HepG2 (cell line): ENCODE results near the gene SUN5. TPM values are rescaled to one million over a fixed set of nuclear protein-coding genes. Genes with fewer than 3 reads are reported as not detected.

Source experiments
- ATAC-seq: fragments of 200-7000 bp; cut with Tn5 transposase; 3 replicates; pipeline ENCODE4 v1.9.1; 2020; ENCODE audit warnings: mild to moderate bottlenecking, moderate library complexity
- BruUV-seq: library from RNA; stranded (reverse); fragments of 400-500 nt; replicated peaks from 2 replicates; lab custom pipeline; 2021; lab: Mats Ljungman, UMichigan
- CTCF ChIA-PET: fragments of 300-600 bp; formaldehyde crosslinking; extraction: SDS; loops from one replicate; lab custom pipeline; 2021; ENCODE audit warnings: low total read pairs, inconsistent platforms, low intra/inter-chr PET ratio; lab: Yijun Ruan, JAX
- POLR2A ChIA-PET: fragments of 350-600 bp; sonication (Branson Sonifier 250); formaldehyde crosslinking; loops from one replicate; lab custom pipeline; 2020; ENCODE audit warnings: antibody characterized with exemption, inconsistent platforms; lab: Yijun Ruan, JAX
- DNase-seq: peaks from one replicate; pipeline ENCODE4 v3.0.0-alpha.2; 2015; ENCODE audit warnings: low spot score
- FAIRE-seq: peaks from 3 replicates; lab custom pipeline; 2011; peaks lifted over from hg19 to GRCh38; lab: Jason Lieb, UNC
- H2AFZ ChIP-seq: one replicate; pipeline ENCODE4 v1.6.1; 2011; ENCODE audit warnings: low read length, inconsistent platforms
- H3K27ac ChIP-seq: fragments of 300-600 bp; 3 replicates; pipeline ENCODE4 v1.8.0; 2011; ENCODE audit warnings: mixed run types, mild to moderate bottlenecking, mixed read lengths, low read length, inconsistent platforms; ENCODE audit not compliant: insufficient read depth; ENCODE audit errors: extremely low read length
- H3K27me3 ChIP-seq, 2 experiments: fragments of 200-600 bp in 1 of 2; 2 replicates in 1 of 2; 3 replicates in 1 of 2; pipeline versions ENCODE4 v1.6.0 to v1.8.0; 2011; ENCODE audit warnings: low read length in 2 of 2, mild to moderate bottlenecking in 2 of 2, moderate library complexity in 2 of 2, inconsistent platforms in 1 of 2; ENCODE audit not compliant: insufficient read depth in 2 of 2, control insufficient read depth in 1 of 2
- H3K36me3 ChIP-seq, 2 experiments: fragments of 200-600 bp in 1 of 2; replicated peaks in 1 of 2; 2 replicates in 1 of 2; 3 replicates in 1 of 2; pipeline versions ENCODE4 v1.5.1 to v1.8.0; 2011; ENCODE audit warnings: low read length in 2 of 2, inconsistent platforms in 1 of 2; ENCODE audit not compliant: insufficient read depth in 2 of 2, control insufficient read depth in 1 of 2
- H3K4me1 ChIP-seq: 2 replicates; pipeline ENCODE4 v1.5.1; 2012; ENCODE audit warnings: low read length, inconsistent platforms; ENCODE audit not compliant: insufficient read depth
- H3K4me2 ChIP-seq: 2 replicates; pipeline ENCODE4 v1.6.0; 2011; ENCODE audit warnings: low read depth, low read length, inconsistent platforms
- H3K4me3 ChIP-seq, 3 experiments: fragments of 200-600 bp in 1 of 3; sonication (generic), shearing (Covaris generic) in 1 of 3; replicated peaks in 1 of 3; 2 replicates each; pipeline ENCODE4 v1.5.1; 2011 to 2016; ENCODE audit warnings: low read length in 3 of 3, inconsistent platforms in 2 of 3, low read depth in 2 of 3, mild to moderate bottlenecking in 2 of 3, control low read depth in 1 of 3, mixed read lengths in 1 of 3; ENCODE audit not compliant: insufficient read depth in 1 of 3
- H3K79me2 ChIP-seq: one replicate; pipeline ENCODE4 v1.6.1; 2011; ENCODE audit warnings: low read length, inconsistent platforms; ENCODE audit not compliant: insufficient read depth
- H3K9ac ChIP-seq: 2 replicates; pipeline ENCODE4 v1.6.0; 2011; ENCODE audit warnings: mild to moderate bottlenecking, low read depth, low read length, inconsistent platforms; ENCODE audit not compliant: insufficient read depth
- H3K9me3 ChIP-seq: 2 replicates; pipeline ENCODE4 v1.5.1; 2012; ENCODE audit warnings: mild to moderate bottlenecking, low read length
- H4K20me1 ChIP-seq: 2 replicates; pipeline ENCODE4 v1.6.0; 2011; ENCODE audit warnings: inconsistent platforms, mild to moderate bottlenecking, low read length, moderate library complexity; ENCODE audit not compliant: insufficient read depth
- ATF4 ChIP-seq, 2 experiments: fragments of 450-650 bp in 1 of 2; sonication (generic) in 1 of 2; formaldehyde crosslinking; IDR thresholded peaks; 2 replicates each; pipeline versions ENCODE4 v1.5.0 to v1.8.0; 2020 to 2022; ENCODE audit warnings: mild to moderate bottlenecking in 1 of 2, missing genetic modification reagents in 1 of 2
- GPN1 ChIP-seq: sonication (generic); formaldehyde crosslinking; IDR thresholded peaks from 2 replicates; pipeline ENCODE4 v1.5.1; 2020; ENCODE audit warnings: missing genetic modification reagents, borderline replicate concordance
- ISL2 ChIP-seq: sonication (generic); formaldehyde crosslinking; IDR thresholded peaks from 2 replicates; pipeline ENCODE4 v1.5.0; 2020; ENCODE audit warnings: missing genetic modification reagents
- JUNB ChIP-seq: sonication (generic); formaldehyde crosslinking; IDR thresholded peaks from 2 replicates; pipeline ENCODE4 v1.8.0; 2022; ENCODE audit warnings: missing genetic modification reagents, mild to moderate bottlenecking, borderline replicate concordance
- MATR3 ChIP-seq: sonication (generic); formaldehyde crosslinking; IDR thresholded peaks from 2 replicates; pipeline ENCODE4 v1.4.0; 2020; ENCODE audit warnings: missing genetic modification reagents
- NFE2L1 ChIP-seq: sonication (generic); formaldehyde crosslinking; IDR thresholded peaks from 2 replicates; pipeline ENCODE4 v1.4.0; 2020; ENCODE audit warnings: missing genetic modification reagents, mild to moderate bottlenecking, borderline replicate concordance
- PITX1 ChIP-seq: sonication (generic); formaldehyde crosslinking; IDR thresholded peaks from 2 replicates; pipeline ENCODE4 v1.5.1; 2020; ENCODE audit warnings: mild to moderate bottlenecking, missing genetic modification reagents
- POLR2G ChIP-seq: fragments of 200-400 bp; formaldehyde crosslinking; IDR thresholded peaks from 2 replicates; pipeline ENCODE4 v1.6.1; 2018; ENCODE audit warnings: mild to moderate bottlenecking, low read depth, low read length, moderate library complexity
- THRA ChIP-seq: sonication (generic); formaldehyde crosslinking; IDR thresholded peaks from 2 replicates; pipeline ENCODE4 v1.4.0; 2020; ENCODE audit warnings: missing genetic modification reagents, borderline replicate concordance
- ZFP36L2 ChIP-seq: sonication (generic); formaldehyde crosslinking; IDR thresholded peaks from 2 replicates; pipeline ENCODE4 v1.4.0; 2020; ENCODE audit warnings: missing genetic modification reagents
- ZNF570 ChIP-seq: sonication (generic); formaldehyde crosslinking; IDR thresholded peaks from 2 replicates; pipeline ENCODE4 v1.4.0; 2020; ENCODE audit warnings: mild to moderate bottlenecking, missing genetic modification reagents, borderline replicate concordance
- ZNF749 ChIP-seq: sonication (generic); formaldehyde crosslinking; IDR thresholded peaks from 2 replicates; pipeline ENCODE4 v1.8.0; 2022; ENCODE audit warnings: mild to moderate bottlenecking, missing genetic modification reagents, moderate library complexity, borderline replicate concordance
- WGBS: methylation state at CpG from one replicate; pipeline ENCODE4 v1.1.6; 2017; ENCODE audit warnings: low lambda C conversion rate; 5-methylcytosine and 5-hydroxymethylcytosine counted together
- in situ Hi-C: cut with HindIII; loops from 2 replicates; pipeline ENCODE4 v1.10.0; 2017; ENCODE audit warnings: low pct_unique_long_range_greater_than_20kb; ENCODE audit not compliant: extremely low pct_ligation_motif_present
- intact Hi-C: fragments of 100-400 bp; cut with micrococcal nuclease; formaldehyde crosslinking; loops from one replicate; pipeline ENCODE4 v1.10.0; 2022; ENCODE audit not compliant: unreplicated experiment
- polyA plus RNA-seq, 8 experiments: library from polyadenylated mRNA; depleted of rRNA in 3 of 8; stranded (reverse) in 7 of 8; unstranded in 1 of 8; fragments of >200 nt; fragmentation: Illumina TruSeq in 4 of 8; extraction: Trizol in 4 of 8; gene quantifications; 2 replicates each; pipeline versions ENCODE4 v1.2.1 to v1.2.3, GENCODE V29; 2011 to 2016; ENCODE audit warnings: low read depth in 4 of 8, missing spikeins in 1 of 8, mixed read lengths in 1 of 8; ENCODE audit not compliant: insufficient read depth in 1 of 8
- total RNA-seq, 5 experiments: library from RNA; depleted of rRNA; stranded (reverse); fragments of >200 nt; fragmentation: Illumina TruSeq; extraction: Trizol; gene quantifications; 2 replicates each; pipeline ENCODE4 v1.2.3, GENCODE V29; 2016; ENCODE audit warnings: low read depth in 1 of 5
- TF ChIP-seq, protein P1 (sequence below): sonication (generic); formaldehyde crosslinking; IDR thresholded peaks from 2 replicates; pipeline ENCODE4 v1.5.1; 2020; ENCODE audit warnings: missing genetic modification reagents, mild to moderate bottlenecking, borderline replicate concordance
- TF ChIP-seq, protein P2 (sequence below): sonication (generic); formaldehyde crosslinking; IDR thresholded peaks from 2 replicates; pipeline ENCODE4 v1.5.1; 2020; ENCODE audit warnings: mild to moderate bottlenecking, missing genetic modification reagents, moderate library complexity

Gene SUN5
- total and polyA plus RNA-seq, 2 of the 13 experiments (the other 11 are each of a cell fraction or from before 2014, with no cell fraction given) = not detected

GRCh38 chr20:33026072-33026778, 22.0 kb upstream of the SUN5 start:
- ChIA-PET POLR2A (interaction anchor here (1.3 to 1.7 kb wide), 2 partner anchors 19 to 26 kb away, joined by 3 to 5 read pairs; no protein-coding TSS in a partner anchor), CTCF (no interaction called here)
- ATAC-seq (peak; percentile 20), FAIRE-seq (no peak), DNase-seq (peak; percentile 46)
- peaks cover 22% of the 10 kb centered on the region; the same call in 1 of the 2 replicates for H4K20me1 ChIP-seq
- peaks cover 20% of the 10 kb centered on the region for H3K4me1 ChIP-seq
- H3K79me2 ChIP-seq = no peaks in the 10 kb centered on the region
- intact Hi-C loops (loop anchor here (1.0 kb wide), 1 partner anchor 19 kb away; the partner anchor contains the start of gene BPIFB2), in situ Hi-C loops (no loop called here)
- no peak overlapping the region for H3K4me3 ChIP-seq
- no TSS peak for BruUV-seq
- no peak overlapping the region for H3K9ac ChIP-seq
- no peak overlapping the region for H2AFZ ChIP-seq
- H3K9me3 ChIP-seq = no peaks in the 10 kb centered on the region
- no peak overlapping the region for H3K4me2 ChIP-seq
- peaks cover 4 to 19% of the 10 kb centered on the region in 2 experiments; a peak in 4 of 5 replicates for H3K36me3 ChIP-seq
- no peak overlapping the region for H3K27ac ChIP-seq
- H3K27me3 ChIP-seq = peaks cover 0 to 19% of the 10 kb centered on the region in 2 experiments; a peak in 2 of 5 replicates
- WGBS = 26% methylated on average over 5 of the region's 5 CpGs
- TF ChIP-seq ZNF749 (CRISPR knock-in tag) = peak; percentile 48; the same call in 1 of the 2 replicates
- TF ChIP-seq PITX1 (CRISPR knock-in tag) = no peak; the same call in 1 of the 2 replicates
- TF ChIP-seq ZFP36L2 (CRISPR knock-in tag) = 0 out of 2 replicates have a peak, but pooled peaks have one; percentile 16
- 0 out of 2 replicates have a peak, but pooled peaks have one; percentile 22 for TF ChIP-seq ISL2 (CRISPR knock-in tag)
- 0 out of 2 replicates have a peak, but pooled peaks have one; percentile 44 for TF ChIP-seq JUNB (CRISPR knock-in tag)
- TF ChIP-seq, protein P1, sequence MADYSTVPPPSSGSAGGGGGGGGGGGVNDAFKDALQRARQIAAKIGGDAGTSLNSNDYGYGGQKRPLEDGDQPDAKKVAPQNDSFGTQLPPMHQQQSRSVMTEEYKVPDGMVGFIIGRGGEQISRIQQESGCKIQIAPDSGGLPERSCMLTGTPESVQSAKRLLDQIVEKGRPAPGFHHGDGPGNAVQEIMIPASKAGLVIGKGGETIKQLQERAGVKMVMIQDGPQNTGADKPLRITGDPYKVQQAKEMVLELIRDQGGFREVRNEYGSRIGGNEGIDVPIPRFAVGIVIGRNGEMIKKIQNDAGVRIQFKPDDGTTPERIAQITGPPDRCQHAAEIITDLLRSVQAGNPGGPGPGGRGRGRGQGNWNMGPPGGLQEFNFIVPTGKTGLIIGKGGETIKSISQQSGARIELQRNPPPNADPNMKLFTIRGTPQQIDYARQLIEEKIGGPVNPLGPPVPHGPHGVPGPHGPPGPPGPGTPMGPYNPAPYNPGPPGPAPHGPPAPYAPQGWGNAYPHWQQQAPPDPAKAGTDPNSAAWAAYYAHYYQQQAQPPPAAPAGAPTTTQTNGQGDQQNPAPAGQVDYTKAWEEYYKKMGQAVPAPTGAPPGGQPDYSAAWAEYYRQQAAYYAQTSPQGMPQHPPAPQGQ = peak; percentile 42; the same call in 1 of the 2 replicates
- no peak for TF ChIP-seq ZNF570 (CRISPR knock-in tag)
- TF ChIP-seq ATF4 (CRISPR knock-in tag; IDR thresholded peaks at IDR 0.05) = no peak; a peak in 1 of 4 replicates
- TF ChIP-seq THRA = peak; percentile 56; the same call in 1 of the 2 replicates
- TF ChIP-seq GPN1 (CRISPR knock-in tag) = no peak
- TF ChIP-seq, protein P2, sequence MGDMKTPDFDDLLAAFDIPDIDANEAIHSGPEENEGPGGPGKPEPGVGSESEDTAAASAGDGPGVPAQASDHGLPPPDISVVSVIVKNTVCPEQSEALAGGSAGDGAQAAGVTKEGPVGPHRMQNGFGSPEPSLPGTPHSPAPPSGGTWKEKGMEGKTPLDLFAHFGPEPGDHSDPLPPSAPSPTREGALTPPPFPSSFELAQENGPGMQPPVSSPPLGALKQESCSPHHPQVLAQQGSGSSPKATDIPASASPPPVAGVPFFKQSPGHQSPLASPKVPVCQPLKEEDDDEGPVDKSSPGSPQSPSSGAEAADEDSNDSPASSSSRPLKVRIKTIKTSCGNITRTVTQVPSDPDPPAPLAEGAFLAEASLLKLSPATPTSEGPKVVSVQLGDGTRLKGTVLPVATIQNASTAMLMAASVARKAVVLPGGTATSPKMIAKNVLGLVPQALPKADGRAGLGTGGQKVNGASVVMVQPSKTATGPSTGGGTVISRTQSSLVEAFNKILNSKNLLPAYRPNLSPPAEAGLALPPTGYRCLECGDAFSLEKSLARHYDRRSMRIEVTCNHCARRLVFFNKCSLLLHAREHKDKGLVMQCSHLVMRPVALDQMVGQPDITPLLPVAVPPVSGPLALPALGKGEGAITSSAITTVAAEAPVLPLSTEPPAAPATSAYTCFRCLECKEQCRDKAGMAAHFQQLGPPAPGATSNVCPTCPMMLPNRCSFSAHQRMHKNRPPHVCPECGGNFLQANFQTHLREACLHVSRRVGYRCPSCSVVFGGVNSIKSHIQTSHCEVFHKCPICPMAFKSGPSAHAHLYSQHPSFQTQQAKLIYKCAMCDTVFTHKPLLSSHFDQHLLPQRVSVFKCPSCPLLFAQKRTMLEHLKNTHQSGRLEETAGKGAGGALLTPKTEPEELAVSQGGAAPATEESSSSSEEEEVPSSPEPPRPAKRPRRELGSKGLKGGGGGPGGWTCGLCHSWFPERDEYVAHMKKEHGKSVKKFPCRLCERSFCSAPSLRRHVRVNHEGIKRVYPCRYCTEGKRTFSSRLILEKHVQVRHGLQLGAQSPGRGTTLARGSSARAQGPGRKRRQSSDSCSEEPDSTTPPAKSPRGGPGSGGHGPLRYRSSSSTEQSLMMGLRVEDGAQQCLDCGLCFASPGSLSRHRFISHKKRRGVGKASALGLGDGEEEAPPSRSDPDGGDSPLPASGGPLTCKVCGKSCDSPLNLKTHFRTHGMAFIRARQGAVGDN (CRISPR knock-in tag) = peak; percentile 46
- no peak for TF ChIP-seq MATR3 (CRISPR knock-in tag)
- no peak for TF ChIP-seq NFE2L1 (CRISPR knock-in tag)
- TF ChIP-seq POLR2G = peak; percentile 78
